ENCODE data around the gene CPOX.

CPOX gene

DNA sequence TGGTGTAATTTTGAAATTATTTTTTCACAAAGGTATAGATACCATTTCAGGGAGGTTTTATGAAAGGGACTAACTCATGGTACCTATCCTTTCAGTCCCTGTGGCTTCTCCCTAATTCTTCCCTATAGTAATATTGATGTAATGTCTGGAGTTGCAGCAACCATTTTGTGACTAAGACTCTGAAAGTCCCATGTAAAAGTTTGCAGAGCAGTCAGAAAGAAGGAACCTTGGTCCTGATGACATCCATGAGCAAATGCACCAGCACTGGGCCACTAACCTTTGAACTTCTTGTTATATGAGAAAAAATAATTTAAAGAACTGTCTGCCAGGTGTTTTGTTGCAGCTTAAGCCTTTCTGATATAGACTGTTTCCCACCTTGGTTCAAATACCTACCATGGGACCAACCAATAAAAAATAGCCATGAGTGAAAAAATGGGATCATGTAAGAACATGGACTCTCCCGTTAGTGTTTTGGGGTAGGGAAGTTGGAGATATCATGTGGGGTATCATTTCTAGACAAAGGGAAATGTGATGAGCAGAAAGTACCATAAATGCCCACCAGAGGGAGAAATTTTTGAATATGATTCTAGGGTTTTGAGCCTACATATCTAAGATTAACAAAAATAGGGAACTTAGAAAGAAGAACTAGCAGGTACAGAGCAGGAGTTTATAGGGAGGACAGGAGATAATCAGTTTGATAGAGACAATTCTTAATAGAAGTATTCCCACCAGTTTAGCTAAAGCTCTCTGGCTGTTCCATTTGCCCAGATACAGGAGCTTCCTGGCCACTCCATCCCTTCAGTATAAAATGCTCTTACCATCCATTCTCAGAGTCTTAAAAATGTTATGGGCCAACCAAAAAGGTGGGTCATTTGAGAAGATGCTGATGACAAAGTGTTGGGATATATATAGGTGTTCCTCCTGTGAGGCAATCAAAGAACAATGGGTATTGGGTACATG lies 3.4 kb upstream of the CPOX start:
- no peak for DNase-seq (ENCODE audit: low read depth in 2 of 3, low spot score in 2 of 3)

DNA sequence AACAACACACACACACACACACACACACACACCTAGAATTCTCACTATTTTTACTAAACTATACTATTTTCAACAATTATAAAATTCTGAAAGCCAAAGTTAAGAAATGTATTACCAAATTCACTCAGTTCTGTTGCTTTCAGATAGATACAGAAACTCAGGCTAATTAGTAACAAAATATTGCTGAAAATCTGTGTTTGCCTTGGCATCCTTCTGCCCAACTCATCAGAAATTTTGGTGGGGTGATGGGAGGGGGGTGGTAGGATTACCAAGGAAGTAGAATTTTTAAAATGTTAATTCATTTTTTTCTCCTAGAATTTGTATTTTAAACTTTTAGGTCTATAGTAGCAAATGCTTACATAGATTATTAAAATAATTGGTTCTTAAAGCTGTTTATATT lies 2.7 kb upstream of the CPOX start:
- no peak for DNase-seq (ENCODE audit: low read depth in 2 of 3, low spot score in 2 of 3)

DNA sequence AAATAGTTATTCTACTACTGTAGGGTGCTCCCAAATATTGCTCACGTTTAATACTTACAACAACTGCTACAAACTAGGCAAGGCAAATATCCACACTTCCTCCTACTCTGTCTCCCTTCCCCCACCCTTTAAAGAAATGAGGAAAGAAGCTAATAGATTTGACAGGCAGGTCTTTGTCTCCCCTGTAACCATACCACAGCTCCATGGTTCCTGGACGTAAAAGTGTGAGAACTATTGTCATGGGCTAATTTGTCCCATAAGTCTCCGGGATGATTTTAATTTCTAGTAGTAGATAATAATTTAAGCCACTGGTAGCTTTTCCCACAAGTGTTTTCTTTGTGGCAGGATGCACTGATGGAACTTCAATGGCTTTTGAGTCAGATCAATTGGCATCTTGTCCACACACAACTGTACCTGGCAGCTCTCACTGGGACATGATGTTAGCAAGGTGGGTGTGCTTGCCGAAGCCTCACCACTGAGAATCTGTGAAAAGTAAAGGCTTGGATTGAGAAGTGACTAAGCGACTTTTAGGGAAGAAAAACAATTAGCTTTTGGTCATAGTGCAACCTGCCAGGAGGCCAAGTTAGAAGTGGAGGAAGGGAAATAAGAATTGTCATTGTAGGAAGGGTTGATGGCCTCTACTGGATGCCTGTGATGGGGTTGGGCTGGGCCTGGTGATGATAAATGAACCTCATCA lies 1.4 kb upstream of the CPOX start:
- DNase-seq (ENCODE audit: low read depth in 2 of 3, low spot score in 2 of 3): no peak

DNA sequence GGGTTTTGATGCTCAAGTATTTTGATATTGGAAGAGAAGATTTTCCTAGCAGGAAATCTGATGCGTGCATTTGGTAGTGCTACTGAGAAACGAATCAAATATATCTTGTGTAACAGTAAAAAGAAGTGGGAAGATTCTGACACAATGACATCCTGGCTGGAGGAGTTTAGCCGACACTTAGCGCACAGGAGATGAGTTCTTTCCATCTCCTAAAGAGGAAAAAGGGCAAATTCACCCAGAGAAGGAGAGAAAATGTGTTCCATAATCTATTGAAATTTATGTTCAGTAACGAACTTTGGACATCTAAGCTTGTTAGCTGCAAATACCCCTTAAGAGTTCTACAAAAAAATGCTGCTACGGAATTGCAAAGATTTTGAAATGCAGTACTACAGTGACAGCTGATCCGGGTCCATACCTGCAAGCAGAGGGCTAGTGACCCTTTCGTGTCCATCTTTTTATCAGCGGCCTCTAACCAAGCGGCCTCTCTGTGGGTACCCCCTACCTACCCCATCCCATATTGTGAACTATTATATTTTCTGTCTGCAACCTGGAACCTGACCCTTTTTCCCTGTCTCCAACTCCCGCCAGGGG lies 971 bp downstream of the CPOX start:
- DNase-seq (ENCODE audit: low read depth in 2 of 3, low spot score in 2 of 3): no peak

DNA sequence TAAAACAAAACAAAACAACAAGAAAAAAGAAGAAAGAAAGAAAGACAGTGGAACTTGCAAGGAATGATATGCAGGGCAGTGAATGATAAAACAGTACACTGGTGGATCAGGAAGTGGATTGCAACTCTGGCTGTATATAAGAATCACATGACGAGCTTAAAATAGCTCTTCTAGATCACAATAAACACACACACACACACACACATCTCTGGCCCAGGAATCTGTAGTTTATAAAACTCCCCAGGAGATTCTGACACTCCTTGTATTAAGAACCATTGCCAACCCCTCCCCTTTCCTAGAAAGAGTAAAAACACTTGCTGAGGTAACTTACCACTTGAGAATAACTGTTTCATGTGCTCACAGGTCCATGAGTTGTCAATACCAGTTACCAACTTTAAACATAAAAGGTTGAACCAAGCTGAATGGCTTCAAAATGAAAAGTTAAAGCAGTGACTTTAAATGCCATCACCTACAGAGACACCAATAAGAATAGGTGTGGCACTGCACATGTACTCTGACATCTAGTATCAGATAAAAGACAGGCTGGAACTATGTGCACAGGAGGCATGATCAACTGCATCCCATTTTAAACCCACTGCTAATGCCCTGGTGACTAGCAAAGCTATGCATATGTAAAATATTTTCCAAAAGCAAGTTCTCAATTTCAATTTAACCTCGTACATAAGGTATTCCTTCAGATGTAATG lies 3.9 kb downstream of the CPOX start:
- DNase-seq (ENCODE audit: low read depth in 2 of 3, low spot score in 2 of 3): no peak

DNA sequence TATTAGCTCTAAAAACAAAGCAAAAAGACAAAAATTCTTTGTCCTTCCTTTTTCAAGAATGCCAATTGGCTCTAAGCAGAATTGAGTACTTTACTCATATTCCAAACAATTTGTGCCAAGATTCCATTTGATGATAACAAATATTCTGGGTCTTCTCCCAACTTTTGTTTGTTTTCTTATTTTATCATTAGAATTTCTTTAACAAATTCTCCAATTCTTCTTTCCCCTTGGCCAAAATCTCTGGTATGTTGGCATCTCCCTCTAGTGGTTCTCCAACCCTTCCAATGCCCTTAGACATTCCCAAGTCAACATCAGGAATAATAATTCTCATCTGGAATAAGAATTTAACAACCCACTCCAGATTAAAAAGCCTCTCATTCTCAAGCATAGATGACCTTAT lies 5.3 kb downstream of the CPOX start:
- no peak for DNase-seq (ENCODE audit: low read depth in 2 of 3, low spot score in 2 of 3)

DNA sequence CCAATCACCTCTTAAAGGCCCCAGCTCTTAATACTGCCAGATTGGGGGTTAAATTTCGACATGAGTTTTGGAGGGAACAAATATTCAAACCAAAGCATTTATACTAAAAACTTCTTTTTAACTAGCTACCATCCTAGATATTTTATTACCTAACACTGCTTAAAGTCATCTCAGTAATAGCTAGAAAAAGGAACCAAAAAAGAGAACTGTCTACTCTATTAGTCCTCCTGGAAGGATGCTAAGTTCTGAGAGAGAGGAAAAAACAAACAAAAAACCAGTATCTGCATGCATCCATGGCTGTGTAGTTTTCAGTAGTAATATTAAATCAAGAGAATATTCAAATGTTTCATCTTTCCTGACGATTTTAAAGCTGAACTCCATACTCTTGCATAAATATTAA lies 5.8 kb downstream of the CPOX start:
- DNase-seq (ENCODE audit: low read depth in 2 of 3, low spot score in 2 of 3): no peak

DNA sequence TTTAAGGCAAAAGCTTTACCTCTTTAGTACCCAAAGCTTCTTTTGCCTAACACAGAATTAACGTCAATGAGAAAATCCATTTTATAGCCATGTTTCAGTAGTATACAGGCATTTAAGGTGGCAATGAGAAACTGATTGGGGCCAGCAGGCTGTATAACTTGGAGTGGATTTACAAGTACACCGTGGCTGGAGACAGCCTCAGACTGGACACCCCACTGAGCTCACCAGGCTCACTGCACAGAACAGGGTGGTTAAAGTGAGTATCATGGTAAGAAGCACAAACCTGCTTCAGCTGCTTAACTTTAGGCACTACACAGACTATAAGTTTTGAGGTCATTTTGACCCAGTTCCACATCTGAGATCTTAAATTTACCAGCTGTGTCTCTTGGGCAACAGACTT lies 8.9 kb downstream of the CPOX start:
- DNase-seq (ENCODE audit: low read depth in 2 of 3, low spot score in 2 of 3): no peak

DNA sequence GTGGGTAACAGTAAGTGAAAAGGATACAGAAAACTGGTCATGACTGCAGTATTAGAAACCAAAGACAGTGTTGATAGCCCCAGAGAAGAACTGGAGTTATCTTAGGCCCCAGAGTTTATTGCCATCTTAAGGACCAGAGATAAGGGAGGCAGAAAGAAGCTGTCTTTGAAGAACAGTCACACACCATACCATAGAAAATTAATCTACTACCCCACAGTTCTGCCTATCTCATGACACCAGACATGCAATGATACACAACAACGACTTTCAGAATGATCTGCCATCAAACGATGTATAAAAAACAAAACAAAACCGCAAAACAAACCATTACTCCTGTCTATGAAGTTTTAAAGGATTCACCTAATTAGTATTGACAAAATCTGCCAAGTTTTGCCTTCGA lies 9.6 kb downstream of the CPOX start:
- no peak for DNase-seq (ENCODE audit: low read depth in 2 of 3, low spot score in 2 of 3)

DNA sequence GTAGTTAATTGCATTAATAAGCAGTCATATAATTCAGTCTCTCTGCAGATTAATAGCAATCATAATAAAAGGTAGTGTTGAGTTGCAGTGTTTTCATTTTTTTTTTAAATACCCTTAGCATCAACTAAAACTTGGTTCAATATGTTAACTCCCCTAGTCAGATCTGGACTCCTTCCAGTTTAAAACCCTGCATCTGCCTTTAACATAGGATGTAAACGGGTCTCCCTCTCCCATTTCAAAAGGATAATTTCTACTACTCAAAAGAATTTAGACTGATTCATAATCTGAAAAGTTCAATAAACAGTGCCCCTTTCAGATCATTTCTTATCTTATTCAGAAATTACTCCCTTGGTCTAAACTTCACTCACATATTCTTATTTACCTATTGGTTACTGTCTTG lies 11.4 kb downstream of the CPOX start:
- no peak for DNase-seq (ENCODE audit: low read depth in 2 of 3, low spot score in 2 of 3)

DNA sequence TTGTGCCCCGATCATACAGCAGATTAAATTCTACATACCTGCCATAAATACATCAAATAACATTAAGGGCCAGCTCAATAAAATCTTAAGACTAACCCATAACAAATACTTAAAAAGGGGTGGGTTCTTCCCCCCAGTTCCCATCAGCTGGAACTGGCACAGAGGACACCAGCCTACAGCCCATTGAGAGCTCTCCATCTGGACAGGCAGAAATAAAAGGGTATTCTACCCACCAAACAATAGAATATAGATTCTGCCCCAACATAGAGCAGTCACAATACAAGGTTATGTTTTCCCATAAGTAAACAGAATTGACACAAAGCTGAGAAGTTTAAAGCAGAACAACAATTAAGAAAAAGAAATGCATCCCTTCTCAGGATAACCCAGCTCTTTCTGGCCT lies 11.9 kb downstream of the CPOX start:
- no peak for DNase-seq (ENCODE audit: low read depth in 2 of 3, low spot score in 2 of 3)

DNA sequence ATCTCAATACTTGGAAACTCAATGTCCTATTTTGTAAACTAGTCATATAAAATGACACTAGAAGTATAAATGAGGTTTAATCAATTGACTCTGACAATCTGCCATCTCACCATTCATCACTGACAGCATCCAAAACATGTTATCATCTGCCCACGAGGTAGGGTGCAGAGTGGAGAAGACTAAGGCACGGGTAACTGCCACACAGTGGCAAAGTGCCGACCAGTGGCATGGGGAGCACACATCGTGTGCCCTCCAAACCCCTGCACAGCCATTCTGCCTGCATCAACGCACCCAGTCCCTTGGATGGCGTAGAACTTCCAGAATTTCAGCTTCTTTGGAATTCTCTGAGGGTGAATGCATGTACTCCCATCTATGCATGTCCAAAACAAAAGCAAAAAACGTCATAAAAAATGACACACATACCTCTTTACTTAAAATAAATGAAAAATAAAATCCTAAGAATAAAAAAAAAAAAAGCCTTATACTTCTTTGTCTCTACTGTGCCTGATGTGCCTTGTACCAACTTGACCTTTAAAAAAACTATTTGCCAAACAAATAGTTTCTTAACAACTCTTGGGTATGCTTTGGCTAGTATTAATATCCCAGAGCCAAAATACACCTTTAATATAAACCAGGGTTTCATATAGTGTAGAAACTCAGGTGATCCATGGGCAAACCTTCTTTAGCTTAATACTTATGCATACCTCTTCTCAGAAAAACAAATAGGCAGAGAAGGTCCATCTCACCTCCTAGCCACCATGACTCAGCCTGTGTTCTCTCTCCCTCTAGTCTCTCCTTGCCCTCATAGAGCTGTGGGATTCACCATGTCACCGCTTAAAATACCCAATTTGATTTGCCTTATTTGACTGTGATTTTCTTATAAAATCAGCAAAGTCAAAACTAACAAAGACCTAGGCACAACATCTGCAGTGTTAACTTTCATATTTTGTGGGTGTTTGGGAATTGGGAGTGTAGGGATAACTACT lies 12.7 kb downstream of the CPOX start:
- DNase-seq (ENCODE audit: low read depth in 2 of 3, low spot score in 2 of 3): no peak

DNA sequence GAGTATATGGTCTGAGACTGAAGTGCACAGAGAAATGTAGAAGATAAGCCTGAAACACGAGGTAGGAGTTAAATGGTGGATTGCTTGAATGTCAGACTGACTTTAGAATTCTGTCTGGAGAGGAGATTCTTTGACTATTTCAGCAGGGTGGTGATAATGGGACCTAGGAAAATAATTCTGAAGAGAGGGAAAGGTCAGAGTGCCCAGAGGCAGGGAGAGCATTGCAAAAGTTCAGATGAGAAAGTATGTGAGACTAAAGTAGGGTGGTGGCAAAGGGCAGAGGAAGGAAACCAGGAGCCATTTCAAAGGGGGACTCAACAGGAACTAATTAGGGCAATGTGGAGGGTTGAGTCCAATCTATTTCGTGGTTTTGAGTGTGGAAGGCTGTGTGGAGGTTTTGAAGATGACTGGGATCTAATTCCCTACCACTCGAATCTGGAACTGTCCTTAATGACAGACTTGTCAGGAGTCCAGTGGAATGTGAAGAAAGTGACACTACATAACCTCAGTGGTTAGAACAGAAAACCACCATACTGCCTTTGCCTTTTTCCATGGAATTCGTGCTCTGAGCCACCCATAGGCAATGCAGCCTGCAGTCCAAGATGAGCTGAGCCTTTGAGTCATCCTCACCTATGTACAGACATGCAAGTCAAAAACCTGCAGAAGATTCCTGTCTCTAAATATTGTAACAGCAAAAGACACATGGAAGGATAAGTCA lies 16.1 kb downstream of the CPOX start:
- DNase-seq (ENCODE audit: low read depth in 2 of 3, low spot score in 2 of 3): no peak

DNA sequence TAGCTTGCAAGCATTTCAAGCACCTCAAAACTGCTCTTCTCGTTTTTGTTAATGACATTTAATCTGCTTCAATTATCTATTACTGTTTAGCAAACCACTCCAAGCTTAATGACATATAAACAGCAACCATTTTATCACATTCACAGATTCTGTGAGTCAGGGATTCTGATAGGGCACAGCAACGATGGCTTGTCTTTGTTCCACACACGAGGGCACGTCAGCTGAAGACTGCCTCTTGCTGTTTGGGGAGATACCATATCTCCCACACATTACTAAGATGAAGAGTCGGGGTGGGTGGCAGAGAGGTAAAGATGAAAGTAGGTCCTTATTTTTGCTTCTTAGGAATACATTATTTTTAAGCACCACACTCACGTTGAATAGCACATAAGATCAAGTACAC lies 19.3 kb downstream of the CPOX start:
- no peak for DNase-seq (ENCODE audit: low read depth in 2 of 3, low spot score in 2 of 3)

DNA sequence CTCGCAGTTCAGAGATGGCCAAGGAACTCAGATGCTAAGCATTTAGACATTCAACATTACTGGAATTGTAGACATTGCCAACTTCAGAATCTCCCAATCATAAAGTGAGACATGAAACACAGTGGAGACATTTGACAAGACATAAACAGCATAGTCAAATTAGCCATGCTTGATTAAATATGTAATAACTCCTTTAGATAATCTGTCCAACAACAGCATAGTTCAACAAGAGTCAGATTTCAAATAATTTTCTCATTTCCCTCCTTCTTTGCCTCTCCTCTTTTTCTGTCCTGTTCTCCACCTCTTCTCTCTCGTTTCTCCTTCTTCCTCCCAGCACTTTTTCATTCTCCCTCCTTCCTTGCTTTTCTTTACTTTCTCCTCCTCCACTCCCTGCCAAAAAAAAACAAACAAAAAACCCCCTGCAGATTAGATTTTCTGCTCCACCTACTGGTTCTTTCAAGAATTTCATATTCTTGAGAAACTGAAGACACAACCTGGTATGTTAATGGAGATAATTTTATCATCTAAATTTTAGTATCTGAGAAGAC lies 20.2 kb downstream of the CPOX start:
- no peak for DNase-seq (ENCODE audit: low read depth in 2 of 3, low spot score in 2 of 3)

DNA sequence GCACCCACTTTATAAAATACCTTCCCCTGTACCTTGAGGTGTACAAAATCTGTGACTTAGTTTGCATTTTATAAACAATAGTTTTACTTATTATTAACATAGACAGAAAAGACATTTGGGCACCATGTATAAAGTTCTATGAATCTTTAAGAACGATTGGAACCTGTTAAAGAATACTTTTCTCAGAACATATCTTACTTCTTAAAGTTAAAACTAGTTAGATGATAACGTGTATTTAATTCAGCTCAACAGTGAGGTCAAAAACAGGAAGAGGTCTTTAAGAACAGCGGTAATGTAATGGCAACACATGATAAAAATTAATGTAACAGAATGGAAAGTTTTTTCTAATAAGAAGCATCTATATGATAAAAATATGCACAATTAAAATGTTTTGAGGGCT lies 25.0 kb downstream of the CPOX start:
- no peak for DNase-seq (ENCODE audit: low read depth in 2 of 3, low spot score in 2 of 3)

DNA sequence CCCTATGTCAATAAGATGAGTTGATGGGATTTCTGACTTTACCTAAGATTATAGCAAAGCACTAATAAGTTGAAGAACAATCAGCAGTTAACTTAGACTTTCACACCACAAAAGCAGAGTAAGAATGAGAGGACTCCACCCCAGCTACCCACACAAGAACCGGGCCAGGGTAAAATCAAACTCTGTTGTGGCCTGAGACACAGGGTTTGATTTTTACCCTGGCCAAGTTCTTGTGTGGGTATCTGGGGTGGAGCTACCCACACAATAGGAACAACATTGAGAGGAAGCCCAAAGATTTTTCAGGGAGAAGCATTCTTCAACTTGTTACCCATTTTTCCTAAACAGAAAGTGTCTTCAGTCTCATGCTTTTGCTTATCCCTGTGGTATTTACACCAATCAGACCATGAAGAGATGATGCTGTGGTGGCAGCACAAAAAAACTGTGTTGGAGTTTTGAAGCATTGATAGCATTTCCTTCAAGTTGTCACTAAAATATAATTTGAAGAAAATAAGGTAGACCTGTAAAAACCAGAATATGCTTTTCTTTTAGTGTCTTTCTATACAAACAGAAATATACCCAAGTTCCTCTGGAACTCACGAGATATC lies 25.6 kb downstream of the CPOX start:
- DNase-seq (ENCODE audit: low read depth in 2 of 3, low spot score in 2 of 3): no peak

DNA sequence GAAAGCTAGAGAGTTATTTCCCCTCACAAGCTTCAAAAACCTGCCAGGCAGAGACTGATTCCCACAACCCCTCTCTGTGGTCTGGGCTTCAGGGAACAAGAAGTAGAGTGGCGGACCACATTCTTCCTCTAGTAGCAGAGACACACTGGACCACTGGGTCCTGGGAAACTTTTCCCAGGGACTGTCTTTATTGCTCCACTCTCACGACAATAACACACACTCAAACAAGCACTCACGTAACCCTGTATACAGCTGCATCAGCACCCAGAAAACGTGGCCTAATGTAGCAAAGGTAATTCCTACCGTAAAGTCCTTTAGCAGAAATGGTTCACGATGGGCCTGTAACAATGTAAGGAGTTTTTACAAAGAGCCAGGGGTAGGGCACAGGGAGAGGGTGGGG lies 27.6 kb downstream of the CPOX start:
- no peak for DNase-seq (ENCODE audit: low read depth in 2 of 3, low spot score in 2 of 3)

DNA sequence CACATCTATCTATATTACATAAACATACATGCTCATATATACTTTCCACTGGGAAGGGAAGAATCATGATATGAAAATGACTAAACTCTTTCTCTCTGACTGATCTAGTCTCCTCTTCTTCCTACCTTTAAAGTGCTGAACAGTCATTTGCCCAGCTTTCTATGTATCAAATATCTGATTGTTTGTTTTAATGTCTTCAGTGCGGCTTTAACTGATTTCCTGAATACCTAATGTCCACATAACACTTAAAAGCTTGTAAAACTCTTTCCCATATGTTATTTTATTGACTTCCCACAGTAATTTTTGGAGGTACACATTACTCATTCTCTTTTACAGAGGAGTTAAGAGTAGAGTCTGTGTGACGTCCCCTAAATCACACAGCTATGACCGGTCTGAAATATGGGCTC lies 28.2 kb downstream of the CPOX start:
- no peak for DNase-seq (ENCODE audit: low read depth in 2 of 3, low spot score in 2 of 3)

Data from activated CD8-positive, alpha-beta memory T cell treated with anti-CD3 and anti-CD28 coated beads for 48 hours (primary cell).